Measurements from ENCODE around the gene RHBDL1.

DNA sequence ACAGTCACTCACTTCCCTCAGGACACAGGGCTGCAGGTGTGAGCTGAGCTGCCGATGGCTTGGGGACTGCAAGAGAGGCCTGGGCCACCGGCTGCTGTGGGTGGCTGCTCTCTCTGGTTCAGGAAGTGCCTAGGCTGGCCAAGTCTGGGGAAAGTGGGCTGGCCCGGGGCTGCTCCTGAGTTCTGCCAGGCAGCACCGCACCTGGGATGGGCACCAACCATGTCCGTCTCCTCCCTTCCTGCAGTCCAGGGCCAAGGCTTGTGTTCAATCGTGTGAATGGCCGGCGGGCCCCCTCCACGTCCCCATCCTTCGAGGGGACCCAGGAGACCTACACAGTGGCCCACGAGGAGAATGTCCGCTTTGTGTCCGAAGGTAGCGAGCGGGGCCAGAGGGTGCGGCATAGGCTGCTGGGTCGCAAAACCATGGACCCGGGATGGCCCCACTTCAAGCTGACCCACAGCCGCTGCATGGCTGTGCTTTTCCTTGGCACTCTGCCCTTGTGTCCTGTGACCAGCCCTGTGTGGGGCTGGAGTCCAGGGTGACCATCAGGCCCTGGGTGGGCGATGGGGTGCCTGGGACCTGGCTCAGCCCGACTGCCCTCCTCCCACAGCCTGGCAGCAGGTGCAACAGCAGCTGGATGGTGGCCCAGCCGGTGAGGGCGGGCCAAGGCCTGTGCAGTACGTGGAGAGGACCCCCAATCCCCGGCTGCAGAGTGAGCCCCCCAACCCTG is 28.1 kb upstream of the RHBDL1 start:
- TF ChIP-seq EZH2 (IDR thresholded peaks at IDR 0.05; ENCODE audit: borderline replicate concordance), result no peak
- TF ChIP-seq CTCF (IDR thresholded peaks at IDR 0.05; ENCODE audit: poor library complexity), result no peak

Measured in hepatocyte (in vitro differentiated cells).